ENCODE measurements around the gene DPY19L3. TPM values are rescaled to one million over a fixed set of nuclear protein-coding genes. Genes with fewer than 3 reads are reported as not detected.

DPY19L3 gene
- total and polyA plus RNA-seq, 2 donors (not counting 1 experiment from before 2014, with no cell fraction given), result 18.8 to 24.2 TPM

DNA sequence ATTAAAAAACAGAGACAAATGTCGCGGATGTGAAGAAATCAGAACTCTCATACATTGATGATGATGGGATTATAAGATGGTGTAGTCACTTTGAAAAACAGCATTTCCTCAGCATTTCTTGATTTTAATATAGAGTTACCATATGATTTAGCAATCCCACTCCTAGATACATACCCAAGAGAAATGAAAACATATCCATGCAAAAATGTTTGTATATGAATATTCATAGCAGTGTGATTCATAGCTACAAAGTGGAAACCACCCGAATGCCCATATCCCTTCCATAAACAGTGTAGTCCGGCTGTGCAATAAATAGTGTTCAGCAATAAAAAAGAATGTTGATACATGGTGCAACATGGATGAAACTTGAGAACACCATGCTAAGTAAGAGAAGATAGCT lies 44.6 kb downstream of the DPY19L3 start:
- no peak overlapping the region for H2AFZ ChIP-seq (ENCODE audit: low read length)
- H3K4me2 ChIP-seq (ENCODE audit: extremely low read depth, insufficient read depth, low read length), result no peak overlapping the region

DNA sequence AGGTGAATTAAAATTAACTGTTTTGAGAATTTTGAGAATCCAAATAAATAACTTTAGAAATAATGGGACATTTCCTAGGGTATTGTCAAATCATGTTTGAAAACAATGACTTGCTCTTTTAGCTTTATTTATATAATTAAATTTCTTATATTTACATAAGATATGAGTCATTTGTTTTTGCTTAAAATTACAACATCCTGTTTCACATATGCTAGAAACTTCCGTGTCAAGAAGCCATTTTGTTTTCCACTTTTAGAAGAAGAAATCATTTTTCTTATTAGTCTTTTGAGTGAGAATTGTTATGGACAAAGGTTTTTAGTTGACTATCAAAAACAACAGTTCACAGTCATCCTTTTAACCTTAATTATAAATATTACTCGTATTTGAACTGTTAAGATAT lies 48.2 kb downstream of the DPY19L3 start:
- no peak overlapping the region for H3K9ac ChIP-seq (ENCODE audit: insufficient read depth, low read length)
- no peaks in the 10 kb centered on the region for H3K9me3 ChIP-seq (ENCODE audit: control insufficient read depth, insufficient read depth, low read depth, low read length)
- no peaks in the 10 kb centered on the region for H4K20me1 ChIP-seq (ENCODE audit: control insufficient read depth, extremely low read depth, insufficient read depth, low read length)
- no peaks in the 10 kb centered on the region for H3K27me3 ChIP-seq (ENCODE audit: control insufficient read depth, insufficient read depth, low read length)
- no peaks in the 10 kb centered on the region for H3K4me1 ChIP-seq (ENCODE audit: control insufficient read depth, extremely low read depth, insufficient read depth, low read length)
- no peak overlapping the region for H3K4me3 ChIP-seq (replicated peaks in 1 of 4; ENCODE audit: control extremely low read depth in 1 of 4, insufficient read depth in 1 of 4, low read depth in 3 of 4, low read length in 4 of 4)
- no peak overlapping the region for H3K4me2 ChIP-seq (ENCODE audit: extremely low read depth, insufficient read depth, low read length)
- DNase-seq (ENCODE audit: low read depth in 2 of 2), result peak in 1 of 2 donors; percentile 72
- H3K79me2 ChIP-seq (ENCODE audit: control insufficient read depth, insufficient read depth, low read length), result no peaks in the 10 kb centered on the region
- no peak for TF ChIP-seq EZH2 (IDR thresholded peaks at IDR 0.05; ENCODE audit: low read length, missing control alignments)
- TF ChIP-seq, protein P1, sequence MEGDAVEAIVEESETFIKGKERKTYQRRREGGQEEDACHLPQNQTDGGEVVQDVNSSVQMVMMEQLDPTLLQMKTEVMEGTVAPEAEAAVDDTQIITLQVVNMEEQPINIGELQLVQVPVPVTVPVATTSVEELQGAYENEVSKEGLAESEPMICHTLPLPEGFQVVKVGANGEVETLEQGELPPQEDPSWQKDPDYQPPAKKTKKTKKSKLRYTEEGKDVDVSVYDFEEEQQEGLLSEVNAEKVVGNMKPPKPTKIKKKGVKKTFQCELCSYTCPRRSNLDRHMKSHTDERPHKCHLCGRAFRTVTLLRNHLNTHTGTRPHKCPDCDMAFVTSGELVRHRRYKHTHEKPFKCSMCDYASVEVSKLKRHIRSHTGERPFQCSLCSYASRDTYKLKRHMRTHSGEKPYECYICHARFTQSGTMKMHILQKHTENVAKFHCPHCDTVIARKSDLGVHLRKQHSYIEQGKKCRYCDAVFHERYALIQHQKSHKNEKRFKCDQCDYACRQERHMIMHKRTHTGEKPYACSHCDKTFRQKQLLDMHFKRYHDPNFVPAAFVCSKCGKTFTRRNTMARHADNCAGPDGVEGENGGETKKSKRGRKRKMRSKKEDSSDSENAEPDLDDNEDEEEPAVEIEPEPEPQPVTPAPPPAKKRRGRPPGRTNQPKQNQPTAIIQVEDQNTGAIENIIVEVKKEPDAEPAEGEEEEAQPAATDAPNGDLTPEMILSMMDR (conservative IDR thresholded peaks at IDR 0.05 in 1 of 2, IDR thresholded peaks at IDR 0.05 in 1 of 2; ENCODE audit: low read depth in 1 of 2, low read length in 2 of 2), result no peak
- H3K36me3 ChIP-seq (ENCODE audit: control insufficient read depth, insufficient read depth, low read length), result peaks cover 2% of the 10 kb centered on the region
- H3K27ac ChIP-seq (ENCODE audit: insufficient read depth, low read length), result peak overlapping the region; percentile 75
- no peak overlapping the region for H2AFZ ChIP-seq (ENCODE audit: low read length)

More for the DNA sequence above, 44.6 kb downstream of the DPY19L3 start:
- no peaks in the 10 kb centered on the region for H3K27me3 ChIP-seq (ENCODE audit: control insufficient read depth, insufficient read depth, low read length)
- no peaks in the 10 kb centered on the region for H3K4me1 ChIP-seq (ENCODE audit: control insufficient read depth, extremely low read depth, insufficient read depth, low read length)
- H3K79me2 ChIP-seq (ENCODE audit: control insufficient read depth, insufficient read depth, low read length), result no peaks in the 10 kb centered on the region
- no peaks in the 10 kb centered on the region for H4K20me1 ChIP-seq (ENCODE audit: control insufficient read depth, extremely low read depth, insufficient read depth, low read length)
- DNase-seq (ENCODE audit: low read depth in 2 of 2), result peak in 1 of 2 donors; percentile 89
- no peaks in the 10 kb centered on the region for H3K36me3 ChIP-seq (ENCODE audit: control insufficient read depth, insufficient read depth, low read length)
- no peaks in the 10 kb centered on the region for H3K9me3 ChIP-seq (ENCODE audit: control insufficient read depth, insufficient read depth, low read depth, low read length)
- H3K9ac ChIP-seq (ENCODE audit: insufficient read depth, low read length), result no peak overlapping the region
- TF ChIP-seq, protein P1 (conservative IDR thresholded peaks at IDR 0.05 in 1 of 2, IDR thresholded peaks at IDR 0.05 in 1 of 2; ENCODE audit: low read depth in 1 of 2, low read length in 2 of 2), result no peak
- no peak for TF ChIP-seq EZH2 (IDR thresholded peaks at IDR 0.05; ENCODE audit: low read length, missing control alignments)
- H3K27ac ChIP-seq (ENCODE audit: insufficient read depth, low read length), result peak overlapping the region; percentile 5
- no peak overlapping the region for H3K4me3 ChIP-seq (replicated peaks in 1 of 4; ENCODE audit: control extremely low read depth in 1 of 4, insufficient read depth in 1 of 4, low read depth in 3 of 4, low read length in 4 of 4)

DNA sequence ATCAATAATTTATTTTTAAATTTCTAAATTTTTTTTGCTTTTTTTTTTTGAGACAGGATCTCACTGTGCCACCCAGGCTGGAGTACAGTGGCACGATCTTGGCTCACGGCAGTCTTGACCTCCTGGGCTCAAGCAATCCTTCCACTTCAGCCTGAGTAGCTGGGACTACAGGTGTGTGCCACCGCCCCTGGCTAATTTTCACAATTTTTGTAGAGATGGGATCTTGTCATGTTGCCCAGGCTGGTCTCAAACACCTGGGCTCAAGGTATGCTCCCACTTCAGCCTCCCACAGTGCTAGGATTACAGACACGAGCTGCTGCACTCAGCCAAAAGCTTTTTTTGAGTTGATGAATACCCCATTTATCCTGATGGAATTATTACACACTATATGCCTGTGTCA lies 50.8 kb downstream of the DPY19L3 start:
- H3K27ac ChIP-seq (ENCODE audit: insufficient read depth, low read length), result no peak overlapping the region
- H3K4me1 ChIP-seq (ENCODE audit: control insufficient read depth, extremely low read depth, insufficient read depth, low read length), result no peaks in the 10 kb centered on the region
- DNase-seq (ENCODE audit: low read depth in 2 of 2), result no peak
- H3K36me3 ChIP-seq (ENCODE audit: control insufficient read depth, insufficient read depth, low read length), result peaks cover 3% of the 10 kb centered on the region
- TF ChIP-seq EZH2 (IDR thresholded peaks at IDR 0.05; ENCODE audit: low read length, missing control alignments), result no peak
- TF ChIP-seq, protein P1 (conservative IDR thresholded peaks at IDR 0.05 in 1 of 2, IDR thresholded peaks at IDR 0.05 in 1 of 2; ENCODE audit: low read depth in 1 of 2, low read length in 2 of 2), result no peak
- no peak overlapping the region for H2AFZ ChIP-seq (ENCODE audit: low read length)
- H3K9ac ChIP-seq (ENCODE audit: insufficient read depth, low read length), result no peak overlapping the region
- H3K9me3 ChIP-seq (ENCODE audit: control insufficient read depth, insufficient read depth, low read depth, low read length), result no peaks in the 10 kb centered on the region
- no peak overlapping the region for H3K4me3 ChIP-seq (replicated peaks in 1 of 4; ENCODE audit: control extremely low read depth in 1 of 4, insufficient read depth in 1 of 4, low read depth in 3 of 4, low read length in 4 of 4)
- H4K20me1 ChIP-seq (ENCODE audit: control insufficient read depth, extremely low read depth, insufficient read depth, low read length), result no peaks in the 10 kb centered on the region
- no peaks in the 10 kb centered on the region for H3K27me3 ChIP-seq (ENCODE audit: control insufficient read depth, insufficient read depth, low read length)
- no peak overlapping the region for H3K4me2 ChIP-seq (ENCODE audit: extremely low read depth, insufficient read depth, low read length)
- H3K79me2 ChIP-seq (ENCODE audit: control insufficient read depth, insufficient read depth, low read length), result no peaks in the 10 kb centered on the region

Data from fibroblast of lung (primary cell).